Measurements from ENCODE around the gene BRCA2.

DNA sequence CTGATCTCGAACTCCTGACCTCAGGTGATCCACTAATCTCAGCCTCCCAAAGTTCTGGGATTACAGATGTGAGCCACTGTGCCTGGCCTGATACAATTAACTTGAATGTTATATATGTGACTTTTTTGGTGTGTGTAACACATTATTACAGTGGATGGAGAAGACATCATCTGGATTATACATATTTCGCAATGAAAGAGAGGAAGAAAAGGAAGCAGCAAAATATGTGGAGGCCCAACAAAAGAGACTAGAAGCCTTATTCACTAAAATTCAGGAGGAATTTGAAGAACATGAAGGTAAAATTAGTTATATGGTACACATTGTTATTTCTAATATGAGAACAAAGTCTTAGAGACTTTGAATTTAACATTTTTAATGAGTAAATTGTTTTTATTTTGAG is 55.5 kb downstream of the BRCA2 start:
- TF ChIP-seq, protein P1, sequence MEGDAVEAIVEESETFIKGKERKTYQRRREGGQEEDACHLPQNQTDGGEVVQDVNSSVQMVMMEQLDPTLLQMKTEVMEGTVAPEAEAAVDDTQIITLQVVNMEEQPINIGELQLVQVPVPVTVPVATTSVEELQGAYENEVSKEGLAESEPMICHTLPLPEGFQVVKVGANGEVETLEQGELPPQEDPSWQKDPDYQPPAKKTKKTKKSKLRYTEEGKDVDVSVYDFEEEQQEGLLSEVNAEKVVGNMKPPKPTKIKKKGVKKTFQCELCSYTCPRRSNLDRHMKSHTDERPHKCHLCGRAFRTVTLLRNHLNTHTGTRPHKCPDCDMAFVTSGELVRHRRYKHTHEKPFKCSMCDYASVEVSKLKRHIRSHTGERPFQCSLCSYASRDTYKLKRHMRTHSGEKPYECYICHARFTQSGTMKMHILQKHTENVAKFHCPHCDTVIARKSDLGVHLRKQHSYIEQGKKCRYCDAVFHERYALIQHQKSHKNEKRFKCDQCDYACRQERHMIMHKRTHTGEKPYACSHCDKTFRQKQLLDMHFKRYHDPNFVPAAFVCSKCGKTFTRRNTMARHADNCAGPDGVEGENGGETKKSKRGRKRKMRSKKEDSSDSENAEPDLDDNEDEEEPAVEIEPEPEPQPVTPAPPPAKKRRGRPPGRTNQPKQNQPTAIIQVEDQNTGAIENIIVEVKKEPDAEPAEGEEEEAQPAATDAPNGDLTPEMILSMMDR (IDR thresholded peaks at IDR 0.05), result no peak
- TF ChIP-seq POLR2AphosphoS5 (IDR thresholded peaks at IDR 0.05; ENCODE audit: insufficient read depth in 1 of 2, low read depth in 1 of 2), result no peak

All from vagina (tissue), 2 donors.